Measurements from ENCODE around the gene ELAPOR1.

ELAPOR1 gene, protein sequence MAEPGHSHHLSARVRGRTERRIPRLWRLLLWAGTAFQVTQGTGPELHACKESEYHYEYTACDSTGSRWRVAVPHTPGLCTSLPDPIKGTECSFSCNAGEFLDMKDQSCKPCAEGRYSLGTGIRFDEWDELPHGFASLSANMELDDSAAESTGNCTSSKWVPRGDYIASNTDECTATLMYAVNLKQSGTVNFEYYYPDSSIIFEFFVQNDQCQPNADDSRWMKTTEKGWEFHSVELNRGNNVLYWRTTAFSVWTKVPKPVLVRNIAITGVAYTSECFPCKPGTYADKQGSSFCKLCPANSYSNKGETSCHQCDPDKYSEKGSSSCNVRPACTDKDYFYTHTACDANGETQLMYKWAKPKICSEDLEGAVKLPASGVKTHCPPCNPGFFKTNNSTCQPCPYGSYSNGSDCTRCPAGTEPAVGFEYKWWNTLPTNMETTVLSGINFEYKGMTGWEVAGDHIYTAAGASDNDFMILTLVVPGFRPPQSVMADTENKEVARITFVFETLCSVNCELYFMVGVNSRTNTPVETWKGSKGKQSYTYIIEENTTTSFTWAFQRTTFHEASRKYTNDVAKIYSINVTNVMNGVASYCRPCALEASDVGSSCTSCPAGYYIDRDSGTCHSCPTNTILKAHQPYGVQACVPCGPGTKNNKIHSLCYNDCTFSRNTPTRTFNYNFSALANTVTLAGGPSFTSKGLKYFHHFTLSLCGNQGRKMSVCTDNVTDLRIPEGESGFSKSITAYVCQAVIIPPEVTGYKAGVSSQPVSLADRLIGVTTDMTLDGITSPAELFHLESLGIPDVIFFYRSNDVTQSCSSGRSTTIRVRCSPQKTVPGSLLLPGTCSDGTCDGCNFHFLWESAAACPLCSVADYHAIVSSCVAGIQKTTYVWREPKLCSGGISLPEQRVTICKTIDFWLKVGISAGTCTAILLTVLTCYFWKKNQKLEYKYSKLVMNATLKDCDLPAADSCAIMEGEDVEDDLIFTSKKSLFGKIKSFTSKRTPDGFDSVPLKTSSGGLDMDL

GRCh38 chr1:109113590-109114341 is at the start of gene ELAPOR1:
Gene ELAPOR1 (plus strand): TSS chr1:109114115. CDS start chr1:109114184, 69 bp downstream.
- peak; percentile 67 for DNase-seq

- DNase-seq = no peak
Observed at GRCh38 chr1:109065137-109065536, 48.8 kb upstream of the ELAPOR1 start.

DNA sequence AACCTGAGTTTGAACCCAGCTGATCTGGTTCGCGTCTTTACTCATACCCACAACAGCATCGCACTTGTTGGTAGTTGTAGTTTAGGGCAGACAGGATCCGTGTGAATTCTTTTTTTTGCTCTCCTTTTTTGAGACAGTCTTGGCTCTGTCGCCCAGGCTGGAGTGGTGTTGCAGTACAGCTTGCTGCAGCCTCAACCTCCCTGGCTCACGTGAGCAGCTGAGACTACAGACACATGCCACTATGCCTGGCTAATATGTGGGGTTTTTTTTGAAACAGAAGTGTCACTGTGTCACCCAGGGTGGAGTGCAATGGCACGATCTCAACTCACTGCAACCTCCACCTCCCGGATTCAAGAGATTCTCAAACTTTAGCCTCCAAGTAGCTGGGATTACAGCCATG is 46.0 kb upstream of the ELAPOR1 start:
- no peak for DNase-seq

DNA sequence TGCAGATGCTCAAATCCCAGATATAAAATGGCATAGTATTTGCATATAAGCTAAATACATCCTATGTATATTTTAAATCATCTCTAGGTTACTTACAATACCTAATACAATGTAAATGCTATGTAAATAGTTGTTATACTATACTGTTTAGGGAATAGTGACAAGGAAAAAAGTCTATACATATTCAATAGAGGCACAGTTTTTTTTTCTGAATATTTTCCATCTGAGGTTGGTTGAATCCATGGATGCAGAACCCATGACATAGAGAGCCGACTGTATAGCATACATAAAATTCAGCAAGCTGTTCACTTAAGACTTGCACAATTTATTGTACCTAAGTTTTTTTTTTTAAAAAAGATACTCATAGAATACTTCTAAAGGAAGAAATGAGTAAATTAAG is 44.6 kb upstream of the ELAPOR1 start:
- no peak for DNase-seq

DNA sequence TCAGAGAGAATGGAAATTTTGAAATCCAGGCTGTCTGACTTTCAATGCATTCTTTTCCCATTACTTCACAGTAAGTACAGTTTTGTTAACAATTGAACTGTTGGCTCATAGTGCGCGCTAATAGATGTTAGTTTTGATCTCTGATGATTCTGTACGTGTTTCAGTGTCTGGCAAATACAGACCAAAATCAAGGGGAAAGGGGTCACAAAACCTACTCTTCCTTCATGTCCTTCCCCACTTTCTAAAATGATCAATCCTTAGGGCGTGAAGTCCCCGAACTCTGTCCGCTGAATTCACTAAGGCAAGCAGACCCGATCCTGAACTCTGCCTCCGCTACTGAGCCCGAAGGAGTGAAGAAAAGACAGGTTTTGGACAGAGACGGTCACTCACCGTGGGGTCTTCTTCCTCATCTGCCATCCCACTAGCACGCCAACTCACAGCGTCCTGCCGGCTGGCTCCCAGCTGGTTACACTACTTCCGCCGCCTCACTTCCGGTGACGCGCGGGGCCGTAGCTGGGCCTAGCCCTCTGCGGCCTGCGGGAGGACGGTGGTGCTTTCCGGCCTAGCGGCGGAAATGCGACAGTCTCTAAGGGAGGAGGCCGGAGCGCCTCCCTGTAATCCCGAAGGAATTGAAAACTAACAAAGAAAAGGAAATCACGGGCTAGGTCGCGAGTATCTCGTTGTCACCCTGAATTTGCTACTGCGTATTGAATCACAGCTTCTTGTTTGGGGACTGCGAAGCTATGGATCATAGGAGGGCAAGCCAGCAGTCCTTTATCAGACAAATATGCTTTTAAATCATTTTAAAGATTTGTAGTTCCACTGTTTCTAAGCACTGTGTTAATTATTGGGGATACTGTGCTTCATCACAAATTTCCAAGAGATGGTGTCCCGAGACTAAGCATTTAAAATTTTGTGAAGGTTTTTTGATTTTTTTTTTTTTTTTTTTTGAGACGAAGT is 38.1 kb upstream of the ELAPOR1 start, which contains the start of gene TAF13:
Gene TAF13 (minus strand): TSS at position 473 of the 960 bp plus-strand sequence. CDS start 56 bp downstream, at position 417.
- DNase-seq = peak; percentile 92

- DNase-seq = no peak
Observed at GRCh38 chr1:109078317-109078716, 35.6 kb upstream of the ELAPOR1 start.

DNA sequence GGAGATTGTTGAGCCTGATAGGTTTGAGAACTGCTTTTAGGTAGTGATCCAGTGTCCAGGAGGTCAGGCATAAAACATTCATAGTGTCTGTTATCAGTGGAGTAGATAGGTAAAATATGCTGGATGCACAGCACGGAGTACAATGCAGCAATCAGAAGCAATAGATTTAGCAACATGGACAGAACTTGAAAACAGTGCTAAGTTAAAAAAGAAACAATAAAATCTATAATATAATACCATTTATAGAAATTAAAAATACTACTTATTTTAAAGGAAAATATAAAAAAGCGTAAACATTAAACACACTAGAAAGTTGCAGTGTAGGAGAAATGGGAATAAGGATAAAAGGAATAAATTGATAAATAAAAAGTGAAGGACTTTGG is 34.7 kb upstream of the ELAPOR1 start:
- DNase-seq = no peak

DNA sequence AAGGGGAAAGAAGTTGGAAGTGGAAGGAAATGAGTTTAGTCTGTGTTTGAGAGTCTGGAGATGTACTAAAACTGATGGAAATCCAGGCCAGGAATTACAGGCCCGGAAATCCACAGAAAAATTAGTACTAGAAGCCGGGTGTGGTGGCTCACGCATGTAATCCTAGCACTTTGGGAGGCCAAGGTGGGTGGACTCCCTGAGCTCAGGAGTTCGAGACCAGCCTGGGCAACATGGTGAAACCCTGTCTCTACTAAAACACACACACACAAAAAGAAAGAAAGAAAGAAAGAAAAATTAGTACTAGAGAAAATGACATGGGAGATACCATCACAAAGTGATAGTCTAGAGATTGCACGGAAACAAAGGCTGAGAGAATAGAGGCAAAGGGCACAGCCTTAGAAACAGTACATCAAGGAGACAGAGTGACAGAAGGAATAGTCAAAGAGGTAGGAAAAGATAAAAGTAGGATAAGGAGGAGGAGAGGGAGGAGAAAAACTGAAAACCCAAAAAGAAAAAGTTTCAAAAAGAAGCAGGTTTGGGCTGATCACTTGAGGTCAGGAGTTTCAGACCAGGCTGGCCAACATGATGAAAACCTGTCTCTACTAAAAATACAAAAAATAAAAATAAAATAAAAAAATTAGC is 33.4 kb upstream of the ELAPOR1 start:
- no peak for DNase-seq

DNA sequence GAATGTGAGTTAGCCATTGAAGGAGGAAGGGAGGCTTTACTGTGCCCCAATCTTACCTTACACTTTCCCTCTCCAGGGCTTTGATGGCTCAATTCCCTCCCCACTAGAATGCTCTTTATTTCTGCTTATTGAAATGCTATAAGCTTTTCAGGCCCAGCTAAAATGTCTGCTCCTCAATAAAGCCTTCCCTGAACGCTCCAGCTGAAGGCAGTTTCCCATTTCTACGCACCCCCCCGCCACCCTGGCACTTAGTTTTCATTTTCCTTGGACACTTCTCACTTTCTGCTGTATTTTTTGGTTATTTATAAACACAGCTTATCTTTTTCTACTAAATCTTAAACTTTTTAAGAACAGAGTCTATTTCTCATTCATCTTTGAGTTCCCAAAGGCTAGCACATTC is 30.4 kb upstream of the ELAPOR1 start:
- no peak for DNase-seq

GRCh38 chr1:109083923-109084322 is 30.0 kb upstream of the ELAPOR1 start:
- DNase-seq = no peak

- DNase-seq = no peak
Observed at GRCh38 chr1:109084563-109085517, 29.1 kb upstream of the ELAPOR1 start.

GRCh38 chr1:109089242-109090015 is 24.5 kb upstream of the ELAPOR1 start:
- DNase-seq = peak; percentile 90

- peak; percentile 93 for DNase-seq
Observed at GRCh38 chr1:109090196-109091077, 23.5 kb upstream of the ELAPOR1 start, which contains the start of gene TMEM167B. Gene TMEM167B (plus strand): TSS chr1:109090764. CDS start chr1:109090873, 109 bp downstream.

DNA sequence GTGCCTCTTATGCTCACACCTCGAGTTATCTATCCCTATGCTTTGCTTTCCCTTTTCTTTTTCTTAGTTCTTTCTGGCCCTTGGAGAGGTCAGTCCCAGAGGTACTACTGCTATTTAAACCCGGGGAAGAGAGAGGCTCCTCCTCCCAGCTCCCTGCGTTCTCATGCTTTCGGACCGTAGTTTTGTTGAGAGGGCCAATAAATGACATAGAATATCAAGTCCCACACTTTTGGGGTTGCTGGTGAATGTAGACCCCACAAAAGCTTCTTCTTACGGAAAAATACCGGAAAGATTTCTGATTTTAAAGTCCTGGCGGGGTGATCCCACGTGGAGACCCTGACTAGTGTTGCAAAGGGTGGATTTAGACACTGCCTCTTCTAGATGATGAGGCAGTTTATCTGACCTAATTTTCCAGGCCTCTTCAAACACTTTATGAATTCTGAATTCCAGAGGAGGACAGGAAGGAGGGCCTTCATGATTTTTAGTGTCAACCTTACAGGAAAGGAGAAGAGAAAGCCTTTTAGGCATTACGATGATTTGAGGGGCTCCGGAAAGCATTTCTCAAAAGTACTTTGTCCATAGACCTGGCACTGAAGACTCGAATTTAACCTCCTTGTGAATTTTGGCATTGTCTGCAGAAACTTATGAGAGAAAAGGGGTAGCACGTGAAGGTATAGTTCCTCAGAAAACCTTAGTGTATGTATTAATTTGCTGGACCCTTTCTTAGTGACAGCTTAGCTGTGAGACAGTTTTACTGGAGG is 22.7 kb upstream of the ELAPOR1 start:
- DNase-seq = peak; percentile 74

- no peak for DNase-seq
Observed at GRCh38 chr1:109091839-109092193, 22.1 kb upstream of the ELAPOR1 start.

- no peak for DNase-seq
Observed at GRCh38 chr1:109094377-109094803, 19.5 kb upstream of the ELAPOR1 start.

DNA sequence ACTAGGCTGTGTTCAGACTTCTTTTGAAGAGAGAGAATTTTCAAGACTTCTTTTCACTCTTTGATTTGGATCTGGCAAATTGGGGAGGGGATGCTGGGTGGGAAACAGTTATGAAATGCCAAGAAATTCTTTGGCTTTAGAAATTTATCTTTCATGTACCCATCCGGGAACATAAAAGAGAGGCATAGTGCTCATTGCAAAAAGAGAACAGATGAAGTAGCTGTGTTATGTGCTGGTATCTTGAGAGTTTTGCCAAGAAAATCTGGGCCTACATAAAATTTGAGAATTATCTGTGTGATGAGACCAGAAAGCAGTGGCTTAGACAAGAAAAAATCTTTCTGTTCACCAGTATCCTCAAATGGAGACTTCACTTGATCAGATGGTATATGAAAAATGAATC is 19.0 kb upstream of the ELAPOR1 start:
- no peak for DNase-seq

Measured in NCI-H510A treated with DMSO at 0.1 percent for 48 hours (cell line).